HG03039 (cell line): ENCODE results near the gene RGS7BP.
"Not testable (repeated sequence)": the region's sequence is repeated elsewhere in the genome, so short reads cannot be mapped to it uniquely, and the experiment has no call there.

Source experiments
- ATAC-seq: cut with Tn5 transposase; IDR thresholded peaks from one replicate; pipeline ENCODE4 v1.9.1; 2021; ENCODE audit warnings: mild to moderate bottlenecking, moderate library complexity; ENCODE audit not compliant: unreplicated experiment

The RGS7BP gene

DNA sequence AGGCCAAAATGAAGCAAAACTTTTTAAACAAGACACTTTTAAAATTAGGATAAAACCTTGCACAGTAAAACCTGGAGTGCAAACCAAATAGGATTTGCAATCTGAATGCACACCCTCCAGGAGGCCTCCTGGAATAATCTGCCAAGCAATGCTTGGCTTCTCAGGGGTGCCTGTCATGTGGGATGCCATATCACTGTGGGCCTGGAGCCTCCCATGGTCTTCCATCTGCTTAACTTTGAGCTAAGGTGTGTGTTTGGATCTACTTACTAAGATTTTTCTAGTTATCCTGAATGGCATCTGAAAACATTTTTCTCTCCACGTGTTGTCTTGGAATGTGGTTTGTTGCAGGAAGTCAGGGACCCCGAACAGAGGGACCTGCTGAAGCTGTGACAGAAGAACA is 52.1 kb downstream of the RGS7BP start:
- no peak for ATAC-seq

DNA sequence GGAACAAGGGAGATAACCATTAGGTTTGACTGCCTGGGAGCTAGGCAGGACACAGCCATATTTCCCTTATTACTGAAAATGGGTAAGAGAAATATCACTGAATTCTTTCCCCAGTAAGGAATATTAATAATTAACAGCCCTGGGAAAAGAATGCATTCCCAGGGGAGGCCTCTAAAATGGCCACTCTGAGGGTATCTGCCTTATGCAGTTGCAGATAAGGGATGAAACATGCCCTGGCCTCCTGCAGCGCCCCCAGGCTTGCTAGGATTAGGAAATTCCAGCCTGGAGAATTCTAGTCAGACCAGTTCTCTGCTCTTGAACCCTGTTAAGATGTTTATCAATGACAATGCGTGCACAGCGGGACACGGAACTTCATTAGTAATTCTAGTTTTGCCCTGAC is 52.8 kb downstream of the RGS7BP start:
- ATAC-seq: not testable (repeated sequence)

GRCh38 chr5:64566310-64566916 is 60.6 kb downstream of the RGS7BP start:
- no peak for ATAC-seq

- no peak for ATAC-seq
These were observed 64.0 kb downstream of the RGS7BP start for GRCh38 chr5:64569858-64570257.

DNA sequence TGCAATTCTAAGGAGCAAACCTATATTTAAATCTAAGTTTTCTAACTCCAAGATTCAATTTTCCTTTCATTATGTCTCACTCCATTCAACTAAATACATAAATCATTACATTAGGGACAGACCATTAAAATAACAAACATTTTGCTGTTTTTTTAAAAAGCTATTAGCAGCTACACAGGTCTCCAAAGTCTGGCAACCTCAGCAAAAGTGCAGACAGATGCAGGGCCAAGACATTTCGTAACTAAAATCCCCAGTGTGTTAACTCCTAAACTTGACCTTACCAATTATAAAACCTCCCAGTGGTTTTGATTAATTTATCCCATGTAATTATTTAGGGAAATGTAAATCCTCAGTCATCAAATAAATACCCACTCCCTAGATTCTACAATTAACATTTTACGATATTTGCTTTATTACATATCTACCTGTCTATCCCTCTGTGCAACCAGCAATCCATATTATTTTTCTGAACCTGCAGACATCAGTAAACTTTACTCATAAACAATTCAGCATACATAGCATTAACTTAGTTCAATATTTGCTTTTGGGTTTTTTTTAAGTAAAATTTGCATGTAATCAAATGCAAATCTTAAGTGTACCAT is 64.7 kb downstream of the RGS7BP start:
- ATAC-seq: no peak

DNA sequence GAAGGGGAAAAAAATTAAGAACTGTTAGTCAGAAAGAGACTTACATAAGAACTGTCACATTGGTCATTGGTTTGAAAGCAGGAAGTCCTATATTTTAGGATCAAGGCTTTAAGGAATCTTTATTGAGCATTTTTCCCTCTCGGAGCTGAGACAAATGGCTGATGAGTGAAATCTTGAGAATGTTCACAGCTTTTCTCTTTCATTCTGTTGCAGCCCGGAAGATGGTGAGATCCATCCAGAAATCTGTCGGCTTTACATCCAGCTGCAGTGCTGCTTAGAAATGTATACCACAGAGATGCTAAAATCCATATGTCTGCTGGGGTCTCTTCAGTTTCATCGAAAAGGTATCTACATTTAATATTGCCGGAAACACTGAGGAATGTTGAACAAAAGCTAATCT is 69.7 kb downstream of the RGS7BP start:
- no peak for ATAC-seq

- no peak for ATAC-seq
These were observed 70.4 kb downstream of the RGS7BP start for GRCh38 chr5:64576250-64576649.

GRCh38 chr5:64585646-64586045 is 79.8 kb downstream of the RGS7BP start:
- ATAC-seq: no peak

- ATAC-seq: no peak
These were observed 81.6 kb downstream of the RGS7BP start for GRCh38 chr5:64587370-64587769.

GRCh38 chr5:64592730-64593341 is 87.0 kb downstream of the RGS7BP start:
- ATAC-seq: no peak

- no peak for ATAC-seq
These were observed 88.2 kb downstream of the RGS7BP start for GRCh38 chr5:64594025-64594424.

DNA sequence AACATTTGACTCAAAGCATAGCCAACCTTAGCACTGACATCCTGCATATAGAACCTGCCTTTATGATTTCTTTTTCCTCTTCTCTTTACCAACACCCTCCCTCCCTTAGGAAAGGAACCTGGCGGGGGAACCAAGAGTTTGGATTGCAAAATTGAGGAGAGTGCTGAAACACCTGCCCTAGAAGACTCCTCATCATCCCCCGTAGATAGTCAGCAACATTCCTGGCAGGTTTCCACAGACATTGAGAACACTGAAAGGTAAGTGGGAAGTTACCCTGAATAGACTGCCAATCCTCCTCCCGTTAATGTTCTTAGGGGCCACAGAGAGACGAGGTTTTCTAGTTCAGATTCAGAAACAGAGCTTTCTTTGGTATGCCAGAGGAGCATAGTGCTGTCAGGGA is 88.8 kb downstream of the RGS7BP start:
- ATAC-seq: no peak

DNA sequence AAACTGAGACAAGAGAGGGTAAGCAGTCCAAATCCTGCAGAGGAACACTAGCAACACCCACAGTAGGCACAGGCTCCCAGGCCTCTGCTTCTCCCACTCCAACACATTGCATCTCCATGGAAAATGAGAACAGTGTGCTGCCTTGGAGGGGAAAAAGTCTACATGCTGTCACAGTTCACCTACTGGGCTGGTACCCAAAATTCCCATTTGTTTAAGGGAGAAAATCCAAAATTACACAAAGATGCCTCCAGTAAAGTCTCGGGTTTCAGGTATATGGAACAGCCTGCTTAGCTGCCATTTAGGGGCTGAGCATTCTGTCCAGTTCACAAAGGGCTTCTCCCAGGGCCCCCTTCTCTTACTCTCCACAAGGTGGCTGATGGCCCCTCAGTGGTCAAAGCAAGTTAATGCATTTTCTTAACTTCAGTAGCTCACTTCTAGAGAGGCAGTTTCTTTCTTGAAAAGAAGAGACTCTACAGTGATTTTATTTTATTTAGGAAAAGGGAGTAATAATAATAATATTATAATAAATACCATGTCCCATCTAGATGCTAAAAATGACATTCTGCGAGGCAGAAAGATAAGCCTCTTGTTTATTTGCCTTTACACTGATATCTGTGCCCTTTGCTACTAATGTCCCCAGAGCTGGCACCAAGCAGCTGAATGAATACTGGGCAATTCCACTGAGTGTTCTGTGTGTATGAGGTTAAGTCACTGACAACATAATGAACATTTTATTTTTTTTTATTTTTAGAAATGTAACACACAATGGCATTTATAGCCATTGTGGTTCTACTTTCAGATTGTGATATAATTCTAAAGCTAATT is 89.4 kb downstream of the RGS7BP start:
- ATAC-seq: no peak

GRCh38 chr5:64599226-64599625 is 93.4 kb downstream of the RGS7BP start:
- ATAC-seq: no peak

GRCh38 chr5:64603676-64604075 is 97.9 kb downstream of the RGS7BP start:
- no peak for ATAC-seq

DNA sequence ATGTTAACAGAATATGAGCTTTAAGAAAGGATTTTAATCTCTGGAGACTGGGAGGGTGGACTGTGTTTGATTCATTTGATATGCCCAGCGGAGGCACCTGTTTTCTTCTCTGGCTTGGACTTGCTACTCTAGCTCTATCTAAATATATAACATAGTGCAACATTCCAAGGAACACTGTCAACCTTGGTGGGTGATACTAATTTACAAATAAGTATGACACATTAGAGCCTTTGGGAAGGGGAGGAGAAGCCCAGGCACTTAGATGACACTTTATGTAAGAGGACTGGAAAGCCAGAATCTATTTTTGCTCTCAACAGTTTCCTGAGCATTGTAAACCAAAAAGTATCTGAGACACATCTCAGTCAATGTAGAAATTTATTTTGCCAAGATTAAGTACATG is 101.1 kb downstream of the RGS7BP start:
- no peak for ATAC-seq

DNA sequence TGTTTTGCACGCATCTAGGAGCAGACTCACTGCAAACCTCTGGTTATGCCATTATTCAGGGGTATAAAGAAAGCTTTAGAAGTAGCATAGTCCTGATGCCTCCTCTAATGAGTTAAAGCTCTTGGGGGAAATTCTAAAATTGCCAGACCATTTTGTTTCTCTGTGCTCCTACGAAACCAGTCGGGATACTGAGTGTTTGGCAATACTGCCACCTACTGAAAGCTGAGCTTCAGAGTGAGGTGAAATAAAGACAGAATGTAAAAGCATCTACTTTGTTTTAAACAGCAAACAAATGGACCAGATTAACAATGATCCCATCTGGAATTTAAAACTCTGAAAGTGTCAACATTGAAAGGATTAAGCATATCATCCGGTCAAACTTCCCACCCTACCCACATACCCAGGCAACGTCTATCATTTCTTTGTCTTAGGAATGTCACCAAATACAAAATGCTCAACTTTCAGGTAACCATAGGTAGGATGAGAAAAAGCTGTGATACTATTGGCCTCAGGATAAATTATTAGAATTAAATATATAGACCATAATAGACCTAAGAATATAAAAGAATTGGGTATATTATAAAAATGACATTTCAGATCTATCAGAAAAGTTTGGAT is 106.6 kb downstream of the RGS7BP start:
- ATAC-seq: no peak

GRCh38 chr5:64615895-64616294 is 110.1 kb downstream of the RGS7BP start:
- no peak for ATAC-seq

DNA sequence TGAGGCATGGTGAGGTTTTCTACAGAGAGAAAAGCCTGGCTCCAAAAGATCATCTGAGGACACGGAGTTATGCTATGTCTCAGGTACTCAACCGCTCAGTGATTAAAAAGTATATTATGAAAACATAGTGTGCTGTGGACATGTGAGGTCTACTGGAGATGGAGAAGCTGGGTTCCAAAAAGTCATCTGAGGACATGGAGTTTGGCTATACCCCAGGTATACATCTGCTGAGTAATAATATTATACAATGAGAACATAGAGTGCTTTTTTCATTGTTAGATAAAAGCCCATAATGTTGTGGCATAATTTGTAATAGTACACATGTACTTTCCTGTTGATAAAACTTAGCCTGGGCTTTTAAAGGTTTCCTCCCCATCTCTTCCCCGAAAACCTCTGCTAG is 113.8 kb downstream of the RGS7BP start:
- no peak for ATAC-seq

- ATAC-seq: no peak
These were observed 117.2 kb downstream of the RGS7BP start for GRCh38 chr5:64622991-64623390.

GRCh38 chr5:64625678-64626077 is 119.9 kb downstream of the RGS7BP start:
- no peak for ATAC-seq
